22Rv1 (cell line): ENCODE data around the gene TECPR2.

Experiments used
- H3K27ac ChIP-seq: fragments of 450-650 bp; 2 replicates; pipeline ENCODE4 v1.5.1; 2017
- ZFX ChIP-seq: fragments of 450-650 bp; IDR thresholded peaks from 2 replicates; pipeline ENCODE4 v1.6.1; 2017; ENCODE audit warnings: antibody characterized with exemption, borderline replicate concordance
- TF ChIP-seq, protein P1 (sequence below): fragments of 450-650 bp; IDR thresholded peaks from 2 replicates; pipeline ENCODE4 v1.5.1; 2017; ENCODE audit warnings: mild to moderate bottlenecking

Gene TECPR2

DNA sequence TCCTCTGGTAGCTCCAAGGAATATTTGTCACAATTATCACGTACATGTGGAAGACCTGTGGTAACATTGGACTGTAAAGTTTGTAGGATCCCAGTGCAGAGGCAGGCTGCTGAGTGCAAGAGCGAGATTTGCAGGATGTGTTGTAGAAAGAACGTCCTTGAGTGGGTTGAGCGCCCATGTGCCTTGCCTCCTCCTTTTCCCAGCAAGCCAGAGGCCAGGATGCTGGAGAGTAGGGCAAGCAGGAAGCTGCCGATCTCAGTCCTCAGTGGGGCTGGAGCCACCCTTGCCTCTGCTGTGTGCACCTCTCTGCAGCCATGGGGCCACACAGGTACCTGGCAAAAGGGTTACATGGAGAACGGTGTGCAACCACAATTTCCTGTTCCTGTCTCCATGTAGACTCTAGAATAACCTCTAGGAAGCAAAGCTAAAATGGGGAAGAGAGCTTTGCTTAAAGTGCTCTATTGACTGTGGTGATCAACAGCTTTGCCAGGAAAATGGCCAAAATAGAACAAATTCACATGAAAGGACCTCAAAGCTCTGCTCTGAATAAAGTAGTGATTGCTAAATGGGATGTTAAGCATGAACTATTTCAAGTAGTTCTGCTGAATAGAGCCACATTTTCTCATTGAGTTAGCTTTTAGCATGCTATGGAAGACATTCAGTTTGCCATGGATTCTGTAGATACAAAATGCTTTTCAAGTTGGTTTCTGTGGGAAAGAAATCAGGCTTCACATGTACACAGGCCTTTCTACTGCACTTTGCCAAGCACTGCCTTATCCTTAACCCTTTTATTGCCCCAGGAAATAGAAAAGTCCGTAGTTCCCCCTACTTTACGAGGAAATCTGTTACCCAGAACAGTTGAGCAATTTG lies 109.4 kb downstream of the TECPR2 start:
- TF ChIP-seq, protein P1, sequence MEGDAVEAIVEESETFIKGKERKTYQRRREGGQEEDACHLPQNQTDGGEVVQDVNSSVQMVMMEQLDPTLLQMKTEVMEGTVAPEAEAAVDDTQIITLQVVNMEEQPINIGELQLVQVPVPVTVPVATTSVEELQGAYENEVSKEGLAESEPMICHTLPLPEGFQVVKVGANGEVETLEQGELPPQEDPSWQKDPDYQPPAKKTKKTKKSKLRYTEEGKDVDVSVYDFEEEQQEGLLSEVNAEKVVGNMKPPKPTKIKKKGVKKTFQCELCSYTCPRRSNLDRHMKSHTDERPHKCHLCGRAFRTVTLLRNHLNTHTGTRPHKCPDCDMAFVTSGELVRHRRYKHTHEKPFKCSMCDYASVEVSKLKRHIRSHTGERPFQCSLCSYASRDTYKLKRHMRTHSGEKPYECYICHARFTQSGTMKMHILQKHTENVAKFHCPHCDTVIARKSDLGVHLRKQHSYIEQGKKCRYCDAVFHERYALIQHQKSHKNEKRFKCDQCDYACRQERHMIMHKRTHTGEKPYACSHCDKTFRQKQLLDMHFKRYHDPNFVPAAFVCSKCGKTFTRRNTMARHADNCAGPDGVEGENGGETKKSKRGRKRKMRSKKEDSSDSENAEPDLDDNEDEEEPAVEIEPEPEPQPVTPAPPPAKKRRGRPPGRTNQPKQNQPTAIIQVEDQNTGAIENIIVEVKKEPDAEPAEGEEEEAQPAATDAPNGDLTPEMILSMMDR, result no peak
- no peak for TF ChIP-seq ZFX
- peak overlapping the region; percentile 34; the same call in 1 of the 2 replicates for H3K27ac ChIP-seq

DNA sequence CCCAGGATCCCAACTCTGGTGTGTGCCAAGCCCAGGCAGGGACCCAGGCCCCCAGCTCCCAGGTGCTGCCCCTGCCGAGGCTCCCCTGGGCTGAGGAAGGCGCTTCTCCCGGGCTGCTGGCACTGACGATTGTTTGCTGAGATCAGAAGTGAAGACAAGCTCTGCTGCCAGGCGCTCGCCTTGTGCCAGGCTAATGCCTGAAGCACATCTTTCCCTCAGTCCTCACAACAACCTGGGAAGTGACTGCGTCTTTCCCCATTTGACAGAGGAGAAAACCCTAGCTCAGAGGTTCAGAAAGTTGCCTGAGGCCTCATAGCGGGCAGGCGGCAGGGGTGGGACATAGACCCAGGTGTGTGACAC lies 110.0 kb downstream of the TECPR2 start:
- H3K27ac ChIP-seq, result peak overlapping the region; percentile 34; the same call in 1 of the 2 replicates
- TF ChIP-seq, protein P1, result no peak
- no peak for TF ChIP-seq ZFX

DNA sequence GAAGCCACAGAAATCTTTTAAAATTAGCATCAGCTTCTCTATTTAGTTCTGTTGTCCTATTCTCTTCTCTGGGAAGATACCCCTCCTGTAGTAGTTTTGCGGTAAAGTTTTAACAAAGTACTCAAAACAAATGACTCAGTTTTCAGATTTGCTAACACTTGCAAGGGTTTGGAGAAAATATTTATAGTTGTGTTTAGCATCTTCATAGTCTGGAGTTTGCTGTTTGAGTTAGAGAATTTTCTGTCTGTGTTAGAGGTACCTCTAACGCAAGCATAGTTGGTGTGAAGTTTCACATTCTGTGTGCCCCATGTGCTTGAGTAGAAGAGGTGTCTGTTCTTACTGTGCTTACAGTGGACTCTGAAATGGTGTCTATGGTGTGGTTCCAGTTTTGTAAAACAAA lies 110.8 kb downstream of the TECPR2 start:
- TF ChIP-seq, protein P1, result no peak
- no peak for TF ChIP-seq ZFX
- H3K27ac ChIP-seq, result no peak overlapping the region

DNA sequence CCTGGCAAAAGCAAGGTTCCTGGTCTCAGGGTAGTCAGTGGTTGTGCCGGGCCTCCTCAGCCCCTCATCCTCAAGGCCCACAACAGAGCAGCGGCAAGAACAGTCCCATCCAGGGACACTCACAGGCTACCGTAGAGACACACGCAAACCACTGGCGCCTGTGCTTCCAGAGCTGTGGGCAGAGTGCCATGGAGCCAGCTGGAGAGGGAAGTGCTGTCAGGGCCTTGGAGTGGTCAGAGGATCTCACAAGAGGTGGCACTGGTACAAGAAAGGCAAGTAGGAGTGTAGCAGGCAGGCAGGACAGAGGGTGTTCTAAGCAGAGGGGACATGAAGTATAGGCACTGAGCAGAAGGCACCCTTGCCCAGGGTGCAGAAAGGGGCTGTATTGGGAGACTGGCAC lies 112.2 kb downstream of the TECPR2 start:
- TF ChIP-seq, protein P1, result no peak
- no peak for TF ChIP-seq ZFX
- H3K27ac ChIP-seq, result no peak overlapping the region

DNA sequence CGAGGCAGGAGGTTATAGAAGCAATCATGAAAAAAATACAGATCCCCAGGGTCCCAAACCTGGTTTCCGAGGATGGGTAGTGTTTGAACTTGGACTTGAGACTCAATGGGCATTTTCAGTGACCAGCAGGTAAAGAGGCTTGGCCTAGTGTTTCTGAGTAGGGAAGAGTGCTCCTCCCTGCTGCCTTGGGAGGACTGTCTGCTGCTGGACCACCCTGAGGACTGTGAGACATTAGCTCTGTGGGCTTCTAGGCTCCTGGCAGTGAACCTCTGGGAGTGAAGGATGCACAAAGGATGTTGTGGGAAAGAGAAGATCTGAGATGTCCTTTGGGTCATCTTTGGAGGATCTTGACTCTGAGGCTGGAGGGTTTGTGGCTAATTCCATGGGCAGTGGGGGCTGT lies 116.4 kb downstream of the TECPR2 start:
- TF ChIP-seq, protein P1, result no peak
- TF ChIP-seq ZFX, result no peak
- no peak overlapping the region for H3K27ac ChIP-seq

DNA sequence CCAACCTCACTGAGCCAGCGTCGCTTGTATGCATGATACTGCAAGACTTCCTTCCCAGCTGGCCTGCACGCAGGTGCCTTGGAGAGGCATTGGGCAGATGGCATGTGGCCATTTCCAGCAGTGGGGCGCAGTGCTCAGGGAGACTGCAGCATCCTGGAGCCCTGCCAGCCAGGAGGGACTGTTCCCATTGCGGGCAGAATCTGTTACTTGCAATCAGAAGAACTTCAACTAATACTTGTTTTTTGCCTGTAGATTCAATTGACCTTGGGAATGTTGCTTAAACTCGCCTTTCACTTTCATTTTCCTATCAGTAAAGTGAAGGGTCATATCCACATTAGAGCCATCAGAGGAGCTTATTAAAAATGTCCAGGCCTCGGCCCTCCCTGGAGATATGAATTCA lies 117.0 kb downstream of the TECPR2 start:
- TF ChIP-seq ZFX, result no peak
- TF ChIP-seq, protein P1, result no peak
- no peak overlapping the region for H3K27ac ChIP-seq

DNA sequence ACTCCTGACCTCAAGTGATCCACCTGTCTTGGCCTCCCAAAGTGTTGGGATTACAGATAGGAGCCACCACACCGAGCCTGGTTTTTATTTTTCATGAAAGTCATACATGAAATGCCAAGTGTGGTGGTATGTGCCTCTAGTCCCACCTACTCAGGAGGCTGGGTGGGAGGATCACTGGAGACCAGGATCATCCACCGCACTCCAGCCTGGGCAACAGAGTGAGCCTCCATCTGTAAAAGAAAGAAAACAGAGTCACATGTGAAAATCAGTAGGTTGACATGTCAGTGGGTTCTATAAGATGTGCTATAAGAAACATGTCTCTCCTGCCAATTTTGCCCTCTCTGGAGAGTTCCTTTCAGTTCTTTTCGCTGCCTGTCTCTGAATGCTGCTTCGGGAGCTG lies 118.6 kb downstream of the TECPR2 start:
- no peak for TF ChIP-seq ZFX
- TF ChIP-seq, protein P1, result no peak
- peak overlapping the region; percentile 44 for H3K27ac ChIP-seq
